MCF 10A (cell line): ENCODE results near the gene FZR1. TPM values are rescaled to one million over a fixed set of nuclear protein-coding genes. Genes with fewer than 3 reads are reported as not detected.

Experiments
- BruUV-seq: library from RNA; stranded (reverse); fragments of 400-500 nt; replicated peaks from 2 replicates; lab custom pipeline; 2021; lab: Mats Ljungman, UMichigan
- CTCF ChIA-PET: fragments of 300-600 bp; sonication (Branson Sonifier 250); formaldehyde crosslinking; extraction: SDS; loops from one replicate; lab custom pipeline; 2021; ENCODE audit warnings: antibody characterized with exemption, inconsistent platforms; lab: Yijun Ruan, JAX
- POLR2A ChIA-PET: fragments of 300-600, 350-650 bp; sonication (Branson Sonifier 250); formaldehyde crosslinking; extraction: SDS; loops from one replicate; lab custom pipeline; 2020; ENCODE audit warnings: antibody characterized with exemption, inconsistent platforms; lab: Yijun Ruan, JAX
- DNase-seq: peaks from one replicate; pipeline ENCODE4 v3.0.0-alpha.2; 2018; ENCODE audit not compliant: unreplicated experiment
- H3K27ac Mint-ChIP-seq: one replicate; pipeline ENCODE4 v1.8.0; 2022; ENCODE audit warnings: mild to moderate bottlenecking, low read depth, mixed read lengths; ENCODE audit not compliant: unreplicated experiment
- H3K27me3 Mint-ChIP-seq: one replicate; pipeline ENCODE4 v1.8.0; 2022; ENCODE audit warnings: mixed read lengths; ENCODE audit not compliant: insufficient read depth, unreplicated experiment
- H3K36me3 Mint-ChIP-seq: one replicate; pipeline ENCODE4 v1.8.0; 2022; ENCODE audit warnings: mild to moderate bottlenecking, moderate library complexity, mixed read lengths; ENCODE audit not compliant: insufficient read depth, unreplicated experiment
- H3K4me1 Mint-ChIP-seq: one replicate; pipeline ENCODE4 v1.8.0; 2022; ENCODE audit warnings: mixed read lengths; ENCODE audit not compliant: insufficient read depth, unreplicated experiment
- H3K4me3 Mint-ChIP-seq: one replicate; pipeline ENCODE4 v1.8.0; 2022; ENCODE audit warnings: mild to moderate bottlenecking, moderate library complexity, mixed read lengths; ENCODE audit not compliant: unreplicated experiment
- H3K9me3 Mint-ChIP-seq: one replicate; pipeline ENCODE4 v1.8.0; 2022; ENCODE audit warnings: mixed read lengths; ENCODE audit not compliant: unreplicated experiment
- intact Hi-C: fragments of 100-400 bp; cut with micrococcal nuclease; formaldehyde crosslinking; loops from 2 replicates; pipeline ENCODE4 v1.14.1; 2022
- total RNA-seq: library from RNA; stranded (reverse); gene quantifications from 2 replicates; pipeline ENCODE4 v1.2.3, GENCODE V29; 2022
- TF ChIP-seq, protein P1 (sequence below): fragments of 200-600 bp; IDR thresholded peaks from one replicate; pipeline ENCODE4 v1.8.0; 2022; ENCODE audit warnings: antibody characterized with exemption, mild to moderate bottlenecking; ENCODE audit not compliant: unreplicated experiment

The FZR1 gene
- total RNA-seq, 1 experiment from 2014 or later, result 48.9 TPM

DNA sequence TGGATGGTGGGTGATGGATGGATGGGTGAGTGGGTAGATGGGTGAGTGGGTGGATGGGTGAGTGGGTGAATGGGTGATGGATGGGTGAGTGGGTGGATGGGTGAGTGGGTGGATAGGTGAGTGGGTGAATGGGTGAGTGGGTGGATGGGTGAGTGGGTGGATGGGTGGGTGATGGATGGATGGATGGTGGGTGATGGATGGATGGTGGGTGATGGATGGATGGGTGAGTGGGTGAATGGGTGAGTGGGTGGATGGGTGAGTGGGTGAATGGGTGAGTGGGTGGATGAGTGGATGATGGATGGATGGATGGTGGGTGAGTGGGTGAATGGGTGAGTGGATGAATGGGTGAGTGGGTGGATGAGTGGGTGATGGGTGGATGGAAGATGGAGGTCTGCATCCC, 28.6 kb upstream of the FZR1 start:
- no TSS peak for BruUV-seq
- H3K4me3 Mint-ChIP-seq, result no peak overlapping the region
- POLR2A ChIA-PET, result interaction anchor here (0.6 kb wide), 1 partner anchor 151 kb away, joined by 3 read pairs; no protein-coding TSS in a partner anchor
- CTCF ChIA-PET, result interaction anchor here (0.6 kb wide), 1 partner anchor 1418 kb away, joined by 4 read pairs; no protein-coding TSS in a partner anchor
- TF ChIP-seq, protein P1, sequence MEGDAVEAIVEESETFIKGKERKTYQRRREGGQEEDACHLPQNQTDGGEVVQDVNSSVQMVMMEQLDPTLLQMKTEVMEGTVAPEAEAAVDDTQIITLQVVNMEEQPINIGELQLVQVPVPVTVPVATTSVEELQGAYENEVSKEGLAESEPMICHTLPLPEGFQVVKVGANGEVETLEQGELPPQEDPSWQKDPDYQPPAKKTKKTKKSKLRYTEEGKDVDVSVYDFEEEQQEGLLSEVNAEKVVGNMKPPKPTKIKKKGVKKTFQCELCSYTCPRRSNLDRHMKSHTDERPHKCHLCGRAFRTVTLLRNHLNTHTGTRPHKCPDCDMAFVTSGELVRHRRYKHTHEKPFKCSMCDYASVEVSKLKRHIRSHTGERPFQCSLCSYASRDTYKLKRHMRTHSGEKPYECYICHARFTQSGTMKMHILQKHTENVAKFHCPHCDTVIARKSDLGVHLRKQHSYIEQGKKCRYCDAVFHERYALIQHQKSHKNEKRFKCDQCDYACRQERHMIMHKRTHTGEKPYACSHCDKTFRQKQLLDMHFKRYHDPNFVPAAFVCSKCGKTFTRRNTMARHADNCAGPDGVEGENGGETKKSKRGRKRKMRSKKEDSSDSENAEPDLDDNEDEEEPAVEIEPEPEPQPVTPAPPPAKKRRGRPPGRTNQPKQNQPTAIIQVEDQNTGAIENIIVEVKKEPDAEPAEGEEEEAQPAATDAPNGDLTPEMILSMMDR, result no peak
- no peaks in the 10 kb centered on the region for H3K9me3 Mint-ChIP-seq
- no peak overlapping the region for H3K27ac Mint-ChIP-seq
- no peak for DNase-seq
- H3K36me3 Mint-ChIP-seq, result no peaks in the 10 kb centered on the region
- intact Hi-C loops, result no loop called here
- H3K4me1 Mint-ChIP-seq, result no peaks in the 10 kb centered on the region
- no peaks in the 10 kb centered on the region for H3K27me3 Mint-ChIP-seq

GRCh38 chr19:3477951-3478350, 28.2 kb upstream of the FZR1 start:
- no peak overlapping the region for H3K27ac Mint-ChIP-seq
- H3K4me3 Mint-ChIP-seq, result no peak overlapping the region
- intact Hi-C loops, result no loop called here

GRCh38 chr19:3478409-3479176, 27.5 kb upstream of the FZR1 start:
- CTCF ChIA-PET, result interaction anchor here (0.6 to 1.3 kb wide), 4 partner anchors 17 to 174 kb away, joined by 3 to 6 read pairs (median 4); no protein-coding TSS in a partner anchor

More at GRCh38 chr19:3477951-3478350, 28.2 kb upstream of the FZR1 start:
- Mint-ChIP-seq H3K36me3 (no peaks in the 10 kb centered on the region), H3K9me3 (no peaks in the 10 kb centered on the region), H3K27me3 (no peaks in the 10 kb centered on the region), H3K4me1 (no peaks in the 10 kb centered on the region)
- TF ChIP-seq, protein P1, result no peak
- ChIA-PET POLR2A (interaction anchor here (0.6 kb wide), 2 partner anchors 12 to 151 kb away, joined by 3 read pairs; no protein-coding TSS in a partner anchor), CTCF (no interaction called here)
- no peak for DNase-seq
- BruUV-seq, result no TSS peak

More at GRCh38 chr19:3478409-3479176, 27.5 kb upstream of the FZR1 start:
- no peak overlapping the region for H3K27ac Mint-ChIP-seq
- H3K4me3 Mint-ChIP-seq, result no peak overlapping the region
- H3K27me3 Mint-ChIP-seq, result no peaks in the 10 kb centered on the region
- no peaks in the 10 kb centered on the region for H3K36me3 Mint-ChIP-seq
- intact Hi-C loops, result no loop called here
- DNase-seq, result no peak
- TF ChIP-seq, protein P1, result no peak
- POLR2A ChIA-PET, result interaction anchor here (0.6 to 1.2 kb wide), 2 partner anchors 12 to 174 kb away, joined by 3 to 7 read pairs; no protein-coding TSS in a partner anchor
- H3K9me3 Mint-ChIP-seq, result no peaks in the 10 kb centered on the region
- no TSS peak for BruUV-seq
- H3K4me1 Mint-ChIP-seq, result no peaks in the 10 kb centered on the region
